HepG2 (cell line): ENCODE measurements around the gene SNX27. TPM values are rescaled to one million over a fixed set of nuclear protein-coding genes. Genes with fewer than 3 reads are reported as not detected.

ENCODE experiments used
- ATAC-seq: fragments of 200-7000 bp; cut with Tn5 transposase; 3 replicates; pipeline ENCODE4 v1.9.1; 2020; ENCODE audit warnings: mild to moderate bottlenecking, moderate library complexity
- BruUV-seq: library from RNA; stranded (reverse); fragments of 400-500 nt; replicated peaks from 2 replicates; lab custom pipeline; 2021; lab: Mats Ljungman, UMichigan
- CTCF ChIA-PET: fragments of 300-600 bp; formaldehyde crosslinking; extraction: SDS; loops from one replicate; lab custom pipeline; 2021; ENCODE audit warnings: low total read pairs, inconsistent platforms, low intra/inter-chr PET ratio; lab: Yijun Ruan, JAX
- POLR2A ChIA-PET: fragments of 350-600 bp; sonication (Branson Sonifier 250); formaldehyde crosslinking; loops from one replicate; lab custom pipeline; 2020; ENCODE audit warnings: antibody characterized with exemption, inconsistent platforms; lab: Yijun Ruan, JAX
- DNase-seq: peaks from one replicate; pipeline ENCODE4 v3.0.0-alpha.2; 2015; ENCODE audit warnings: low spot score
- FAIRE-seq: peaks from 3 replicates; lab custom pipeline; 2011; peaks lifted over from hg19 to GRCh38; lab: Jason Lieb, UNC
- H2AFZ ChIP-seq: one replicate; pipeline ENCODE4 v1.6.1; 2011; ENCODE audit warnings: low read length, inconsistent platforms
- H3K27ac ChIP-seq: fragments of 300-600 bp; 3 replicates; pipeline ENCODE4 v1.8.0; 2011; ENCODE audit warnings: mixed run types, mild to moderate bottlenecking, mixed read lengths, low read length, inconsistent platforms; ENCODE audit not compliant: insufficient read depth; ENCODE audit errors: extremely low read length
- H3K27me3 ChIP-seq, 2 experiments: fragments of 200-600 bp in 1 of 2; 2 replicates in 1 of 2; 3 replicates in 1 of 2; pipeline versions ENCODE4 v1.6.0 to v1.8.0; 2011; ENCODE audit warnings: low read length in 2 of 2, mild to moderate bottlenecking in 2 of 2, moderate library complexity in 2 of 2, inconsistent platforms in 1 of 2; ENCODE audit not compliant: insufficient read depth in 2 of 2, control insufficient read depth in 1 of 2
- H3K36me3 ChIP-seq, 2 experiments: fragments of 200-600 bp in 1 of 2; replicated peaks in 1 of 2; 2 replicates in 1 of 2; 3 replicates in 1 of 2; pipeline versions ENCODE4 v1.5.1 to v1.8.0; 2011; ENCODE audit warnings: low read length in 2 of 2, inconsistent platforms in 1 of 2; ENCODE audit not compliant: insufficient read depth in 2 of 2, control insufficient read depth in 1 of 2
- H3K4me1 ChIP-seq: 2 replicates; pipeline ENCODE4 v1.5.1; 2012; ENCODE audit warnings: low read length, inconsistent platforms; ENCODE audit not compliant: insufficient read depth
- H3K4me2 ChIP-seq: 2 replicates; pipeline ENCODE4 v1.6.0; 2011; ENCODE audit warnings: low read depth, low read length, inconsistent platforms
- H3K4me3 ChIP-seq, 3 experiments: fragments of 200-600 bp in 1 of 3; sonication (generic), shearing (Covaris generic) in 1 of 3; replicated peaks in 1 of 3; 2 replicates each; pipeline ENCODE4 v1.5.1; 2011 to 2016; ENCODE audit warnings: low read length in 3 of 3, inconsistent platforms in 2 of 3, low read depth in 2 of 3, mild to moderate bottlenecking in 2 of 3, control low read depth in 1 of 3, mixed read lengths in 1 of 3; ENCODE audit not compliant: insufficient read depth in 1 of 3
- H3K79me2 ChIP-seq: one replicate; pipeline ENCODE4 v1.6.1; 2011; ENCODE audit warnings: low read length, inconsistent platforms; ENCODE audit not compliant: insufficient read depth
- H3K9ac ChIP-seq: 2 replicates; pipeline ENCODE4 v1.6.0; 2011; ENCODE audit warnings: mild to moderate bottlenecking, low read depth, low read length, inconsistent platforms; ENCODE audit not compliant: insufficient read depth
- H3K9me3 ChIP-seq: 2 replicates; pipeline ENCODE4 v1.5.1; 2012; ENCODE audit warnings: mild to moderate bottlenecking, low read length
- H4K20me1 ChIP-seq: 2 replicates; pipeline ENCODE4 v1.6.0; 2011; ENCODE audit warnings: inconsistent platforms, mild to moderate bottlenecking, low read length, moderate library complexity; ENCODE audit not compliant: insufficient read depth
- CTCF ChIP-seq: sonication (generic); formaldehyde crosslinking; IDR thresholded peaks from 2 replicates; pipeline ENCODE4 v1.5.0; 2020; ENCODE audit warnings: mild to moderate bottlenecking, missing genetic modification reagents, moderate library complexity
- HOXA5 ChIP-seq: sonication (generic); formaldehyde crosslinking; IDR thresholded peaks from 2 replicates; pipeline ENCODE4 v1.4.0; 2020; ENCODE audit warnings: missing genetic modification reagents
- JUND ChIP-seq: sonication (generic); formaldehyde crosslinking; IDR thresholded peaks from 2 replicates; pipeline ENCODE4 v1.8.0; 2022; ENCODE audit warnings: mild to moderate bottlenecking, missing genetic modification reagents
- NAIF1 ChIP-seq: sonication (generic); formaldehyde crosslinking; IDR thresholded peaks from 2 replicates; pipeline ENCODE4 v1.5.0; 2020; ENCODE audit warnings: mild to moderate bottlenecking, missing genetic modification reagents, borderline replicate concordance
- RAD21 ChIP-seq: fragments of 450-650 bp; formaldehyde crosslinking; IDR thresholded peaks from 2 replicates; pipeline ENCODE4 v1.5.0; 2020; ENCODE audit warnings: mild to moderate bottlenecking
- SIX1 ChIP-seq: sonication (generic); formaldehyde crosslinking; IDR thresholded peaks from 2 replicates; pipeline ENCODE4 v1.4.0; 2020; ENCODE audit warnings: missing genetic modification reagents, borderline replicate concordance
- TARDBP ChIP-seq: sonication (generic); formaldehyde crosslinking; IDR thresholded peaks from 2 replicates; pipeline ENCODE4 v1.8.0; 2022; ENCODE audit warnings: mild to moderate bottlenecking, missing genetic modification reagents
- ZNF720 ChIP-seq: sonication (generic); formaldehyde crosslinking; IDR thresholded peaks from 2 replicates; pipeline ENCODE4 v1.4.0; 2020; ENCODE audit warnings: missing genetic modification reagents
- WGBS: methylation state at CpG from one replicate; pipeline ENCODE4 v1.1.6; 2017; ENCODE audit warnings: low lambda C conversion rate; 5-methylcytosine and 5-hydroxymethylcytosine counted together
- in situ Hi-C: cut with HindIII; loops from 2 replicates; pipeline ENCODE4 v1.10.0; 2017; ENCODE audit warnings: low pct_unique_long_range_greater_than_20kb; ENCODE audit not compliant: extremely low pct_ligation_motif_present
- intact Hi-C: fragments of 100-400 bp; cut with micrococcal nuclease; formaldehyde crosslinking; loops from one replicate; pipeline ENCODE4 v1.10.0; 2022; ENCODE audit not compliant: unreplicated experiment
- polyA plus RNA-seq, 8 experiments: library from polyadenylated mRNA; depleted of rRNA in 3 of 8; stranded (reverse) in 7 of 8; unstranded in 1 of 8; fragments of >200 nt; fragmentation: Illumina TruSeq in 4 of 8; extraction: Trizol in 4 of 8; gene quantifications; 2 replicates each; pipeline versions ENCODE4 v1.2.1 to v1.2.3, GENCODE V29; 2011 to 2016; ENCODE audit warnings: low read depth in 4 of 8, missing spikeins in 1 of 8, mixed read lengths in 1 of 8; ENCODE audit not compliant: insufficient read depth in 1 of 8
- total RNA-seq, 5 experiments: library from RNA; depleted of rRNA; stranded (reverse); fragments of >200 nt; fragmentation: Illumina TruSeq; extraction: Trizol; gene quantifications; 2 replicates each; pipeline ENCODE4 v1.2.3, GENCODE V29; 2016; ENCODE audit warnings: low read depth in 1 of 5
- TF ChIP-seq, protein P1 (sequence below): sonication (generic); formaldehyde crosslinking; IDR thresholded peaks from 2 replicates; pipeline ENCODE4 v1.5.1; 2020; ENCODE audit warnings: missing genetic modification reagents, mild to moderate bottlenecking, borderline replicate concordance

SNX27 gene
- total and polyA plus RNA-seq, 2 of the 13 experiments (the other 11 are each of a cell fraction or from before 2014, with no cell fraction given): 14.4 to 17.8 TPM

- no peak overlapping the region for H3K27ac ChIP-seq
- intact Hi-C loops: no loop called here
- WGBS: 88% methylated on average over 4 of the region's 4 CpGs
- H2AFZ ChIP-seq: no peak overlapping the region
- H3K27me3 ChIP-seq: no peaks in the 10 kb centered on the region
- FAIRE-seq: no peak
- ChIA-PET CTCF (no interaction called here), POLR2A (no interaction called here)
- H3K9ac ChIP-seq: no peak overlapping the region
- no peaks in the 10 kb centered on the region for H3K9me3 ChIP-seq
- no peak for ATAC-seq
- no peak overlapping the region for H3K4me2 ChIP-seq
- peaks cover 11% of the 10 kb centered on the region for H3K4me1 ChIP-seq
- no peaks in the 10 kb centered on the region for H3K79me2 ChIP-seq
- peaks cover 5 to 24% of the 10 kb centered on the region in 2 experiments; a peak in 4 of 5 replicates for H3K36me3 ChIP-seq
- DNase-seq: no peak
- no peaks in the 10 kb centered on the region for H4K20me1 ChIP-seq
- no peak overlapping the region for H3K4me3 ChIP-seq
- in situ Hi-C loops: no loop called here
- BruUV-seq: no TSS peak
- TF ChIP-seq JUND (CRISPR knock-in tag) (no peak), TARDBP (CRISPR knock-in tag) (no peak), RAD21 (CRISPR knock-in tag) (no peak), HOXA5 (CRISPR knock-in tag) (no peak), CTCF (CRISPR knock-in tag) (no peak), SIX1 (CRISPR knock-in tag) (no peak), ZNF720 (CRISPR knock-in tag) (no peak), NAIF1 (CRISPR knock-in tag) (no peak)
- TF ChIP-seq, protein P1, sequence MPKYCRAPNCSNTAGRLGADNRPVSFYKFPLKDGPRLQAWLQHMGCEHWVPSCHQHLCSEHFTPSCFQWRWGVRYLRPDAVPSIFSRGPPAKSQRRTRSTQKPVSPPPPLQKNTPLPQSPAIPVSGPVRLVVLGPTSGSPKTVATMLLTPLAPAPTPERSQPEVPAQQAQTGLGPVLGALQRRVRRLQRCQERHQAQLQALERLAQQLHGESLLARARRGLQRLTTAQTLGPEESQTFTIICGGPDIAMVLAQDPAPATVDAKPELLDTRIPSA (CRISPR knock-in tag): no peak
These were observed 77.6 kb downstream of the SNX27 start for GRCh38 chr1:151689494-151689893.
